RWPE2 (cell line): ENCODE data around the gene ALK.
A peak's percentile ranks its signal among the peaks of the same experiment; 100 is the strongest.

ENCODE experiments used
- ATAC-seq: fragments of 200-7000 bp; cut with Tn5 transposase; 3 replicates; pipeline ENCODE4 v1.9.1; 2021; ENCODE audit warnings: low read depth
- DNase-seq: peaks from one replicate; pipeline ENCODE4 v3.0.0-alpha.2; 2020; ENCODE audit warnings: low spot score
- H3K27ac ChIP-seq: fragments of 450-650 bp; 2 replicates; pipeline ENCODE4 v1.5.1; 2017; ENCODE audit warnings: mild to moderate bottlenecking; ENCODE audit not compliant: poor library complexity, severe bottlenecking
- H3K27me3 ChIP-seq: fragments of 250-450 bp; sonication (Bioruptor Pico); 2 replicates; pipeline ENCODE4 v1.5.1; 2021; ENCODE audit warnings: mild to moderate bottlenecking, moderate library complexity; ENCODE audit not compliant: insufficient read depth, poor library complexity, severe bottlenecking
- H3K36me3 ChIP-seq: fragments of 250-450 bp; sonication (Bioruptor Pico); 2 replicates; pipeline ENCODE4 v1.5.1; 2020; ENCODE audit warnings: low read depth, mild to moderate bottlenecking, moderate library complexity
- H3K4me1 ChIP-seq: fragments of 250-450 bp; sonication (Bioruptor Pico); 2 replicates; pipeline ENCODE4 v1.5.1; 2021; ENCODE audit warnings: mild to moderate bottlenecking, moderate library complexity; ENCODE audit not compliant: insufficient read depth, poor library complexity, severe bottlenecking
- H3K4me3 ChIP-seq: fragments of 250-450 bp; sonication (Bioruptor Pico); 2 replicates; pipeline ENCODE4 v1.5.1; 2021; ENCODE audit warnings: mild to moderate bottlenecking, moderate library complexity; ENCODE audit not compliant: severe bottlenecking
- H3K9me3 ChIP-seq: fragments of 250-450 bp; sonication (Bioruptor Pico); 2 replicates; pipeline ENCODE4 v1.5.1; 2021; ENCODE audit warnings: mild to moderate bottlenecking, moderate library complexity; ENCODE audit not compliant: severe bottlenecking
- CTCF ChIP-seq: fragments of 450-650 bp; IDR thresholded peaks from one replicate; pipeline ENCODE4 v1.5.1; 2017; ENCODE audit warnings: mild to moderate bottlenecking, moderate library complexity; ENCODE audit not compliant: poor library complexity, severe bottlenecking

The ALK gene

GRCh38 chr2:29612568-29612967 lies 308.8 kb downstream of the ALK start:
- no peak for ATAC-seq
- no peaks in the 10 kb centered on the region for H3K27me3 ChIP-seq
- no peaks in the 10 kb centered on the region for H3K36me3 ChIP-seq
- no peak for DNase-seq
- H3K27ac ChIP-seq, result no peak overlapping the region
- no peaks in the 10 kb centered on the region for H3K9me3 ChIP-seq
- no peak for TF ChIP-seq CTCF
- H3K4me1 ChIP-seq, result no peaks in the 10 kb centered on the region
- H3K4me3 ChIP-seq, result no peak overlapping the region

GRCh38 chr2:29611850-29612249 lies 309.5 kb downstream of the ALK start:
- Histone ChIP-seq H3K9me3 (no peaks in the 10 kb centered on the region), H3K27ac (no peak overlapping the region), H3K4me3 (no peak overlapping the region), H3K4me1 (peaks cover 3% of the 10 kb centered on the region), H3K36me3 (no peaks in the 10 kb centered on the region), H3K27me3 (no peaks in the 10 kb centered on the region)
- peak; percentile 42; the same call in 2 of the 3 replicates for ATAC-seq
- no peak for TF ChIP-seq CTCF
- DNase-seq, result no peak

GRCh38 chr2:29611261-29611660 lies 310.1 kb downstream of the ALK start:
- no peak for DNase-seq
- ATAC-seq, result no peak
- Histone ChIP-seq H3K4me3 (no peak overlapping the region), H3K9me3 (no peaks in the 10 kb centered on the region), H3K27me3 (no peaks in the 10 kb centered on the region), H3K36me3 (no peaks in the 10 kb centered on the region), H3K27ac (no peak overlapping the region), H3K4me1 (peaks cover 8% of the 10 kb centered on the region)
- TF ChIP-seq CTCF, result no peak

- Histone ChIP-seq H3K36me3 (no peaks in the 10 kb centered on the region), H3K27ac (no peak overlapping the region), H3K27me3 (no peaks in the 10 kb centered on the region), H3K4me1 (peaks cover 15% of the 10 kb centered on the region), H3K4me3 (no peak overlapping the region), H3K9me3 (no peaks in the 10 kb centered on the region)
- DNase-seq (no peak), ATAC-seq (no peak)
- no peak for TF ChIP-seq CTCF
These were observed 310.8 kb downstream of the ALK start for GRCh38 chr2:29610569-29610968.

- no peak for ATAC-seq
- peak overlapping the region; percentile 93 for H3K27ac ChIP-seq
- no peak overlapping the region for H3K4me3 ChIP-seq
- H3K27me3 ChIP-seq, result no peaks in the 10 kb centered on the region
- H3K4me1 ChIP-seq, result peaks cover 22% of the 10 kb centered on the region
- no peak for TF ChIP-seq CTCF
- DNase-seq, result no peak
- no peaks in the 10 kb centered on the region for H3K9me3 ChIP-seq
- H3K36me3 ChIP-seq, result no peaks in the 10 kb centered on the region
These were observed 314.4 kb downstream of the ALK start for GRCh38 chr2:29607038-29607420.
